GM23338 (cell line): Measurements from ENCODE around the gene DFFB. TPM values are rescaled to one million over a fixed set of nuclear protein-coding genes. Genes with fewer than 3 reads are reported as not detected.

Experiments used
- ATAC-seq: fragments of 200-7000 bp; cut with Tn5 transposase; 3 replicates; pipeline ENCODE4 v1.9.1; 2020
- DNase-seq: peaks from one replicate; pipeline ENCODE4 v3.0.0-alpha.2; 2015; ENCODE audit warnings: low spot score
- H2AFZ ChIP-seq: fragments of 200-600 bp; sonication (generic); 2 replicates; pipeline ENCODE4 v1.8.0; 2016; ENCODE audit warnings: antibody characterized with exemption, mild to moderate bottlenecking, moderate library complexity
- H3F3A ChIP-seq: fragments of 200-600 bp; sonication (generic); replicated peaks from 2 replicates; pipeline ENCODE4 v1.8.0; 2017; ENCODE audit warnings: antibody characterized with exemption, mixed run types, low read depth
- H3K27ac ChIP-seq: fragments of 200-600 bp; sonication (generic); 2 replicates; pipeline ENCODE4 v1.6.1; 2016; ENCODE audit warnings: low read depth
- H3K27me3 ChIP-seq: fragments of 200-600 bp; sonication (generic); 2 replicates; pipeline ENCODE4 v1.8.0; 2016; ENCODE audit warnings: mild to moderate bottlenecking, mixed run types, moderate library complexity; ENCODE audit not compliant: insufficient read depth
- H3K36me3 ChIP-seq: fragments of 200-600 bp; sonication (generic); 2 replicates; pipeline ENCODE4 v1.8.0; 2016; ENCODE audit warnings: mild to moderate bottlenecking; ENCODE audit not compliant: insufficient read depth
- H3K4me1 ChIP-seq: fragments of 200-600 bp; sonication (generic); 2 replicates; pipeline ENCODE4 v1.8.0; 2016; ENCODE audit warnings: mild to moderate bottlenecking, moderate library complexity; ENCODE audit not compliant: insufficient read depth
- H3K4me2 ChIP-seq: fragments of 200-600 bp; sonication (generic); 2 replicates; pipeline ENCODE4 v1.7.1; 2017; ENCODE audit warnings: mixed run types
- H3K4me3 ChIP-seq: fragments of 200-600 bp; sonication (generic); 2 replicates; pipeline ENCODE4 v1.6.1; 2016; ENCODE audit warnings: mixed run types
- H3K79me2 ChIP-seq: fragments of 200-600 bp; sonication (generic); replicated peaks from 2 replicates; pipeline ENCODE4 v1.8.0; 2017; ENCODE audit warnings: mild to moderate bottlenecking; ENCODE audit not compliant: insufficient read depth
- H3K9me2 ChIP-seq: fragments of 200-600 bp; sonication (generic); 2 replicates; pipeline ENCODE4 v1.8.0; 2017; ENCODE audit not compliant: insufficient read depth
- H4K20me1 ChIP-seq: fragments of 200-600 bp; sonication (generic); replicated peaks from 2 replicates; pipeline ENCODE4 v1.8.0; 2017; ENCODE audit warnings: mild to moderate bottlenecking; ENCODE audit not compliant: insufficient read depth
- H3K27ac Mint-ChIP-seq: 2 replicates; pipeline ENCODE4 v1.8.0; 2020; ENCODE audit warnings: inconsistent platforms, mild to moderate bottlenecking, moderate library complexity, mixed read lengths
- H3K27me3 Mint-ChIP-seq: 3 replicates; pipeline ENCODE4 v1.8.0; 2022; ENCODE audit warnings: low read depth, mild to moderate bottlenecking, moderate library complexity, mixed read lengths, inconsistent platforms; ENCODE audit not compliant: insufficient read depth, poor library complexity
- H3K36me3 Mint-ChIP-seq: 3 replicates; pipeline ENCODE4 v1.8.0; 2021; ENCODE audit warnings: low read depth, mild to moderate bottlenecking, inconsistent platforms, moderate library complexity, mixed read lengths
- H3K4me1 Mint-ChIP-seq: 3 replicates; pipeline ENCODE4 v1.8.0; 2020; ENCODE audit warnings: mild to moderate bottlenecking, inconsistent platforms, mixed read lengths
- H3K4me3 Mint-ChIP-seq: 3 replicates; pipeline ENCODE4 v1.8.0; 2021; ENCODE audit warnings: moderate library complexity, mild to moderate bottlenecking, inconsistent platforms, mixed read lengths
- H3K9me3 Mint-ChIP-seq: 3 replicates; pipeline ENCODE4 v1.8.0; 2020; ENCODE audit warnings: moderate library complexity, mild to moderate bottlenecking, inconsistent platforms, mixed read lengths
- EZH2 ChIP-seq: fragments of 200-600 bp; sonication (generic); IDR thresholded peaks from one replicate; pipeline ENCODE4 v1.8.0; 2017; ENCODE audit warnings: antibody characterized with exemption, mild to moderate bottlenecking, low read depth; ENCODE audit not compliant: unreplicated experiment
- EZH2phosphoT487 ChIP-seq: fragments of 200-600 bp; sonication (generic); IDR thresholded peaks from one replicate; pipeline ENCODE4 v1.8.1; 2018; ENCODE audit warnings: antibody characterized with exemption; ENCODE audit not compliant: unreplicated experiment
- JUNB ChIP-seq: IDR thresholded peaks from one replicate; pipeline ENCODE4 v1.6.1; 2016; ENCODE audit warnings: antibody characterized with exemption; ENCODE audit not compliant: unreplicated experiment
- NANOG ChIP-seq: IDR thresholded peaks from 2 replicates; pipeline ENCODE4 v1.6.1; 2016; ENCODE audit warnings: antibody characterized with exemption, borderline replicate concordance
- POLR2AphosphoS5 ChIP-seq: IDR thresholded peaks from 2 replicates; pipeline ENCODE4 v1.6.1; 2016; ENCODE audit warnings: antibody characterized with exemption, low read depth
- polyA plus RNA-seq: library from polyadenylated mRNA; unstranded; fragments of >200 nt; fragmentation: Nextera tagmentation; extraction: Ambion mirVana; gene quantifications from 2 replicates; pipeline ENCODE4 v1.2.1, GENCODE V29; 2016
- total RNA-seq: library from RNA; depleted of rRNA; stranded (reverse); fragments of >200 nt; shearing (Covaris generic); gene quantifications from 2 replicates; pipeline ENCODE4 v1.2.3, GENCODE V29; 2014
- TF ChIP-seq, protein P1 (sequence below): IDR thresholded peaks from one replicate; pipeline ENCODE4 v1.6.1; 2018; ENCODE audit warnings: antibody characterized with exemption; ENCODE audit not compliant: unreplicated experiment
- TF ChIP-seq, protein P2 (sequence below), 2 experiments: fragments of 200-600 bp in 1 of 2; sonication (generic) in 1 of 2; conservative IDR thresholded peaks; 2 replicates each; pipeline versions ENCODE4 v1.5.1 to v1.6.1; 2016 to 2017; ENCODE audit warnings: antibody characterized with exemption in 2 of 2, low read depth in 2 of 2, mild to moderate bottlenecking in 2 of 2, moderate library complexity in 1 of 2

The DFFB gene
- total and polyA plus RNA-seq, 2 experiments from 2014 or later = 6.5 to 18.1 TPM

DNA sequence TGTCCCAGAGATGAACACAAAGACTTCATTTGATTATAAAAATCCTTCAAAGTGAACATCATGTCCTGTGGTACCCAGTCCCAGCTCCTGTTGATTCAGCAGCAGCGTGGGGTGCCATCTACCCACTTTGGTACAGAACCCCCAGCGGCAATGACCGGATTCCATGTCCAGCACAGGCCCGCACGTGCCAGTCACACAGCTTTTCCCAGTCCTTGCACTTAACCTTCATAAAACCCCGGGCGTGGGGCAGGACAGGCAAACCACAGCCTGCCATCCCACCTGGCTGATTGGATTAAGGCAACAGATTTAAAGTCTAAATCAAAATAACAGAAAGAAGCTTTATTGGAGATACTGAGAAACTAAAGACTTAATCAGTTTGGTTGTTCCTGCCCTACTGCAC is 15.8 kb upstream of the DFFB start:
- Histone ChIP-seq H3K79me2 (no peaks in the 10 kb centered on the region), H3K27ac (no peak overlapping the region), H3K4me2 (no peak overlapping the region), H4K20me1 (no peaks in the 10 kb centered on the region), H3K9me2 (no peaks in the 10 kb centered on the region), H3K4me1 (no peaks in the 10 kb centered on the region), H2AFZ (no peak overlapping the region), H3K4me3 (no peak overlapping the region), H3K36me3 (0 out of 2 replicates have a peak, but pooled peaks cover 4% of the 10 kb centered on the region), H3K27me3 (no peaks in the 10 kb centered on the region), H3F3A (no peaks in the 10 kb centered on the region)
- no peak overlapping the region for H3K27ac Mint-ChIP-seq
- no peak for TF ChIP-seq EZH2phosphoT487
- no peak for TF ChIP-seq POLR2AphosphoS5
- TF ChIP-seq, protein P1, sequence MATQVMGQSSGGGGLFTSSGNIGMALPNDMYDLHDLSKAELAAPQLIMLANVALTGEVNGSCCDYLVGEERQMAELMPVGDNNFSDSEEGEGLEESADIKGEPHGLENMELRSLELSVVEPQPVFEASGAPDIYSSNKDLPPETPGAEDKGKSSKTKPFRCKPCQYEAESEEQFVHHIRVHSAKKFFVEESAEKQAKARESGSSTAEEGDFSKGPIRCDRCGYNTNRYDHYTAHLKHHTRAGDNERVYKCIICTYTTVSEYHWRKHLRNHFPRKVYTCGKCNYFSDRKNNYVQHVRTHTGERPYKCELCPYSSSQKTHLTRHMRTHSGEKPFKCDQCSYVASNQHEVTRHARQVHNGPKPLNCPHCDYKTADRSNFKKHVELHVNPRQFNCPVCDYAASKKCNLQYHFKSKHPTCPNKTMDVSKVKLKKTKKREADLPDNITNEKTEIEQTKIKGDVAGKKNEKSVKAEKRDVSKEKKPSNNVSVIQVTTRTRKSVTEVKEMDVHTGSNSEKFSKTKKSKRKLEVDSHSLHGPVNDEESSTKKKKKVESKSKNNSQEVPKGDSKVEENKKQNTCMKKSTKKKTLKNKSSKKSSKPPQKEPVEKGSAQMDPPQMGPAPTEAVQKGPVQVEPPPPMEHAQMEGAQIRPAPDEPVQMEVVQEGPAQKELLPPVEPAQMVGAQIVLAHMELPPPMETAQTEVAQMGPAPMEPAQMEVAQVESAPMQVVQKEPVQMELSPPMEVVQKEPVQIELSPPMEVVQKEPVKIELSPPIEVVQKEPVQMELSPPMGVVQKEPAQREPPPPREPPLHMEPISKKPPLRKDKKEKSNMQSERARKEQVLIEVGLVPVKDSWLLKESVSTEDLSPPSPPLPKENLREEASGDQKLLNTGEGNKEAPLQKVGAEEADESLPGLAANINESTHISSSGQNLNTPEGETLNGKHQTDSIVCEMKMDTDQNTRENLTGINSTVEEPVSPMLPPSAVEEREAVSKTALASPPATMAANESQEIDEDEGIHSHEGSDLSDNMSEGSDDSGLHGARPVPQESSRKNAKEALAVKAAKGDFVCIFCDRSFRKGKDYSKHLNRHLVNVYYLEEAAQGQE = no peak
- TF ChIP-seq EZH2 = no peak
- H3K4me3 Mint-ChIP-seq = no peak overlapping the region
- H3K27me3 Mint-ChIP-seq = no peaks in the 10 kb centered on the region
- peaks cover 7% of the 10 kb centered on the region; the same call in 2 of the 3 replicates for H3K9me3 Mint-ChIP-seq
- no peak for DNase-seq
- no peaks in the 10 kb centered on the region for H3K4me1 Mint-ChIP-seq
- H3K36me3 Mint-ChIP-seq = peaks cover 50% of the 10 kb centered on the region
- no peak for ATAC-seq

DNA sequence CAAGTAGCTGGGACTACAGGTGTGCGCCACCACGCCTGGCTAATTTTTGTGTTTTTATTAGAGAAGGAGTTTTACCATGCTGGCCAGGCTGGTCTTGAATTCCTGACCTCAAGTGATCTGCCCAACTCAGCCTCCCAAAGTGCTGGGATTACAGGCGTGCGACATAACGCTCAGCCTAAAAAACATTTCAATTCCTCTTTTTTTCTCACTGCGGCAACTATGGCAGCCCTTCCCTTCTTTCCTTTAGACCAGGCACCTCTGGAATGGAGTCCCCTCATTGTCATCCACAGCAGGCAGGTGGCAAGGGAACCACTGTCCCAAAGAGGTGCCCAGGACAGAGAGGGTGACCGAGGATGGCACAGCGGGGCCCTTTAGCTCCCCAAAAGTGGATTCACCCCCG is 14.4 kb upstream of the DFFB start:
- TF ChIP-seq JUNB (no peak), NANOG (no peak), POLR2AphosphoS5 (no peak)
- TF ChIP-seq, protein P2, sequence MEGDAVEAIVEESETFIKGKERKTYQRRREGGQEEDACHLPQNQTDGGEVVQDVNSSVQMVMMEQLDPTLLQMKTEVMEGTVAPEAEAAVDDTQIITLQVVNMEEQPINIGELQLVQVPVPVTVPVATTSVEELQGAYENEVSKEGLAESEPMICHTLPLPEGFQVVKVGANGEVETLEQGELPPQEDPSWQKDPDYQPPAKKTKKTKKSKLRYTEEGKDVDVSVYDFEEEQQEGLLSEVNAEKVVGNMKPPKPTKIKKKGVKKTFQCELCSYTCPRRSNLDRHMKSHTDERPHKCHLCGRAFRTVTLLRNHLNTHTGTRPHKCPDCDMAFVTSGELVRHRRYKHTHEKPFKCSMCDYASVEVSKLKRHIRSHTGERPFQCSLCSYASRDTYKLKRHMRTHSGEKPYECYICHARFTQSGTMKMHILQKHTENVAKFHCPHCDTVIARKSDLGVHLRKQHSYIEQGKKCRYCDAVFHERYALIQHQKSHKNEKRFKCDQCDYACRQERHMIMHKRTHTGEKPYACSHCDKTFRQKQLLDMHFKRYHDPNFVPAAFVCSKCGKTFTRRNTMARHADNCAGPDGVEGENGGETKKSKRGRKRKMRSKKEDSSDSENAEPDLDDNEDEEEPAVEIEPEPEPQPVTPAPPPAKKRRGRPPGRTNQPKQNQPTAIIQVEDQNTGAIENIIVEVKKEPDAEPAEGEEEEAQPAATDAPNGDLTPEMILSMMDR (conservative IDR thresholded peaks at IDR 0.05; ENCODE audit: low read depth in 2 of 2) = no peak
- Mint-ChIP-seq H3K4me1 (no peaks in the 10 kb centered on the region), H3K9me3 (peaks cover 3% of the 10 kb centered on the region; the same call in 1 of the 3 replicates), H3K27ac (no peak overlapping the region), H3K4me3 (no peak overlapping the region), H3K36me3 (peaks cover 36% of the 10 kb centered on the region), H3K27me3 (no peaks in the 10 kb centered on the region)
- no peaks in the 10 kb centered on the region for H3K27me3 ChIP-seq
- 0 out of 2 replicates have a peak, but pooled peaks cover 4% of the 10 kb centered on the region for H3K36me3 ChIP-seq
- no peak overlapping the region for H2AFZ ChIP-seq
- H3K4me2 ChIP-seq = no peak overlapping the region
- H3K9me2 ChIP-seq = no peaks in the 10 kb centered on the region
- ATAC-seq (no peak), DNase-seq (no peak)
- no peaks in the 10 kb centered on the region for H4K20me1 ChIP-seq
- H3K79me2 ChIP-seq = no peaks in the 10 kb centered on the region
- H3K4me1 ChIP-seq = no peaks in the 10 kb centered on the region
- H3F3A ChIP-seq = no peaks in the 10 kb centered on the region
- no peak overlapping the region for H3K27ac ChIP-seq
- H3K4me3 ChIP-seq = no peak overlapping the region
